Liver (tissue), 9 donors: ENCODE results near the gene XYLB. TPM values are rescaled to one million over a fixed set of nuclear protein-coding genes. Genes with fewer than 3 reads are reported as not detected.

Experiments
- DNase-seq: peaks from one replicate; pipeline ENCODE4 v3.0.0-alpha.2; 2017; ENCODE audit warnings: low spot score
- H3K27ac ChIP-seq, 2 donors: one replicate each; pipeline ENCODE4 v1.7.0; 2013; ENCODE audit warnings: inconsistent platforms in 2 of 2, low read length in 2 of 2, control low read depth in 1 of 2, low read depth in 1 of 2, mild to moderate bottlenecking in 1 of 2
- H3K27me3 ChIP-seq, 4 donors: one replicate each; pipeline versions ENCODE4 v1.6.1 to v1.7.0; 2013; ENCODE audit warnings: low read length in 3 of 4, inconsistent platforms in 1 of 4, mild to moderate bottlenecking in 1 of 4, moderate library complexity in 1 of 4; ENCODE audit not compliant: control insufficient read depth in 4 of 4, insufficient read depth in 4 of 4
- H3K36me3 ChIP-seq, 4 donors: one replicate each; pipeline versions ENCODE4 v1.6.1 to v1.7.0; 2013; ENCODE audit warnings: low read length in 3 of 4, mild to moderate bottlenecking in 3 of 4, low read depth in 1 of 4, moderate library complexity in 1 of 4; ENCODE audit not compliant: control insufficient read depth in 4 of 4, insufficient read depth in 3 of 4
- H3K4me1 ChIP-seq, 4 donors: one replicate each; pipeline versions ENCODE4 v1.6.1 to v1.7.0; 2013; ENCODE audit warnings: low read length in 3 of 4, mild to moderate bottlenecking in 3 of 4, moderate library complexity in 1 of 4; ENCODE audit not compliant: control insufficient read depth in 4 of 4, insufficient read depth in 4 of 4
- H3K4me3 ChIP-seq, 3 donors: one replicate each; pipeline versions ENCODE4 v1.6.1 to v1.7.0; 2013; ENCODE audit warnings: low read length in 3 of 3, control low read depth in 1 of 3, low read depth in 1 of 3, mild to moderate bottlenecking in 1 of 3
- H3K9ac ChIP-seq, 2 donors: one replicate each; pipeline ENCODE4 v1.7.0; 2013; ENCODE audit warnings: low read length in 2 of 2, mild to moderate bottlenecking in 2 of 2, moderate library complexity in 2 of 2, control low read depth in 1 of 2, low read depth in 1 of 2
- H3K9me3 ChIP-seq, 4 donors: one replicate each; pipeline versions ENCODE4 v1.6.1 to v1.7.0; 2013; ENCODE audit warnings: low read length in 3 of 4; ENCODE audit not compliant: control insufficient read depth in 4 of 4
- ATF3 ChIP-seq: IDR thresholded peaks from 2 replicates; pipeline ENCODE4 v1.6.1; 2016; ENCODE audit warnings: antibody characterized with exemption
- CTCF ChIP-seq: fragments of 150-350 bp; IDR thresholded peaks from 2 replicates; pipeline ENCODE4 v1.5.1; 2017; ENCODE audit warnings: improper control_type of control experiment, low read depth, low read length; ENCODE audit not compliant: missing input control
- EGR1 ChIP-seq, 2 donors: IDR thresholded peaks; 2 replicates each; pipeline ENCODE4 v1.6.1; 2016 to 2018; ENCODE audit warnings: antibody characterized with exemption in 2 of 2, low read depth in 2 of 2
- FOXA1 ChIP-seq: IDR thresholded peaks from 2 replicates; pipeline ENCODE4 v1.6.1; 2016; ENCODE audit warnings: antibody characterized with exemption
- GABPA ChIP-seq, 2 donors: IDR thresholded peaks in 1 of 2; conservative IDR thresholded peaks in 1 of 2; 2 replicates each; pipeline ENCODE4 v1.6.1; 2016; ENCODE audit warnings: antibody characterized with exemption in 2 of 2, mild to moderate bottlenecking in 1 of 2, moderate library complexity in 1 of 2
- HNF4A ChIP-seq, 2 donors: conservative IDR thresholded peaks; 2 replicates each; pipeline ENCODE4 v1.6.1; 2016; ENCODE audit warnings: antibody characterized with exemption in 2 of 2, mild to moderate bottlenecking in 2 of 2
- HNF4G ChIP-seq: IDR thresholded peaks from 2 replicates; pipeline ENCODE4 v1.6.1; 2016; ENCODE audit warnings: antibody characterized with exemption
- JUND ChIP-seq, 2 donors: IDR thresholded peaks; 2 replicates each; pipeline ENCODE4 v1.6.1; 2016; ENCODE audit warnings: antibody characterized with exemption in 2 of 2
- MAX ChIP-seq: IDR thresholded peaks from 2 replicates; pipeline ENCODE4 v1.6.1; 2016; ENCODE audit warnings: antibody characterized with exemption
- NR2F2 ChIP-seq: IDR thresholded peaks from 2 replicates; pipeline ENCODE4 v1.6.1; 2016; ENCODE audit warnings: antibody characterized with exemption
- RAD21 ChIP-seq, 2 donors: IDR thresholded peaks; 2 replicates each; pipeline ENCODE4 v1.6.1; 2016; ENCODE audit warnings: antibody characterized with exemption in 2 of 2, mild to moderate bottlenecking in 2 of 2
- REST ChIP-seq: IDR thresholded peaks from 2 replicates; pipeline ENCODE4 v1.6.1; 2016; ENCODE audit warnings: antibody characterized with exemption, mild to moderate bottlenecking
- RXRA ChIP-seq, 2 donors: IDR thresholded peaks; 2 replicates each; pipeline ENCODE4 v1.6.1; 2017 to 2018; ENCODE audit warnings: antibody characterized with exemption in 2 of 2, mild to moderate bottlenecking in 1 of 2
- SP1 ChIP-seq: IDR thresholded peaks from 2 replicates; pipeline ENCODE4 v1.6.1; 2018; ENCODE audit warnings: antibody characterized with exemption, mild to moderate bottlenecking
- TAF1 ChIP-seq: conservative IDR thresholded peaks from 2 replicates; pipeline ENCODE4 v1.6.1; 2016; ENCODE audit warnings: antibody characterized with exemption, mild to moderate bottlenecking
- YY1 ChIP-seq: IDR thresholded peaks from 2 replicates; pipeline ENCODE4 v1.6.1; 2016; ENCODE audit warnings: antibody characterized with exemption, mild to moderate bottlenecking
- ZBTB33 ChIP-seq: IDR thresholded peaks from 2 replicates; pipeline ENCODE4 v1.6.1; 2016; ENCODE audit warnings: antibody characterized with exemption
- WGBS: extraction: QIAGEN DNeasy Blood & Tissue Kit; methylation state at CpG from one replicate; pipeline ENCODE4 v1.1.7; 2013; 5-methylcytosine and 5-hydroxymethylcytosine counted together
- polyA plus RNA-seq, 2 donors: library from polyadenylated mRNA; stranded (reverse) in 1 of 2; unstranded in 1 of 2; fragments of 200-250 nt in 1 of 2; fragments of >200 nt in 1 of 2; fragmentation: Nextera tagmentation in 1 of 2; extraction: Ambion mirVana in 1 of 2; gene quantifications; one replicate each; pipeline versions ENCODE4 v1.2.1 to v1.2.3, GENCODE V29; 2013 to 2015
- total RNA-seq, 2 donors: library from RNA; depleted of rRNA; stranded (reverse); fragments of >200 nt; gene quantifications; one replicate each; pipeline ENCODE4 v1.2.3, GENCODE V29; 2014
- donor health status: healthy.
- donor health status: healthy.
- donor health status: healthy.
- donor health status: healthy.
- donor health status: healthy.

Gene XYLB
- total and polyA plus RNA-seq, 4 donors = 14.2 to 51.5 (median 18.0) TPM

- no peak for DNase-seq
- no peaks in the 10 kb centered on the region for H3K27me3 ChIP-seq
- WGBS = 77% methylated on average over 5 of the region's 5 CpGs
These were observed 48.5 kb upstream of the XYLB start for GRCh38 chr3:38297947-38298711.

More at GRCh38 chr3:38297947-38298711, 48.5 kb upstream of the XYLB start:
- Histone ChIP-seq H3K4me1 (no peaks in the 10 kb centered on the region), H3K27ac (no peak overlapping the region), H3K4me3 (no peak overlapping the region), H3K9me3 (no peaks in the 10 kb centered on the region), H3K9ac (no peak overlapping the region), H3K36me3 (no peaks in the 10 kb centered on the region)
- TF ChIP-seq RXRA (IDR thresholded peaks at IDR 0.05) = no peak
- no peak for TF ChIP-seq FOXA1
- no peak for TF ChIP-seq REST
- no peak for TF ChIP-seq HNF4A (conservative IDR thresholded peaks at IDR 0.05)
- TF ChIP-seq ATF3 = no peak
- TF ChIP-seq GABPA (IDR thresholded peaks at IDR 0.05 in 1 of 2, conservative IDR thresholded peaks at IDR 0.05 in 1 of 2) = no peak
- TF ChIP-seq MAX = no peak
- no peak for TF ChIP-seq TAF1
- no peak for TF ChIP-seq EGR1 (IDR thresholded peaks at IDR 0.05; ENCODE audit: low read depth in 2 of 2)
- TF ChIP-seq JUND (IDR thresholded peaks at IDR 0.05) = no peak
- peak; percentile 20 for TF ChIP-seq CTCF
- TF ChIP-seq NR2F2 = no peak
- no peak for TF ChIP-seq HNF4G
- no peak for TF ChIP-seq YY1
- peak; percentile 58 to 67 for TF ChIP-seq RAD21 (IDR thresholded peaks at IDR 0.05)
- no peak for TF ChIP-seq SP1
- no peak for TF ChIP-seq ZBTB33
